NCI-H1092 treated with DMSO at 0.1 percent for 48 hours (cell line): Measurements from ENCODE around the gene UNC93B1.
"Not testable (repeated sequence)": the region's sequence is repeated elsewhere in the genome, so short reads cannot be mapped to it uniquely, and the experiment has no call there.

Experiments used
- DNase-seq: peaks from one replicate; lab custom pipeline; 2025; lab: John Stamatoyannopoulos, UW

UNC93B1 gene

GRCh38 chr11:68009391-68010089, 5.6 kb upstream of the UNC93B1 start:
- DNase-seq = no peak

DNA sequence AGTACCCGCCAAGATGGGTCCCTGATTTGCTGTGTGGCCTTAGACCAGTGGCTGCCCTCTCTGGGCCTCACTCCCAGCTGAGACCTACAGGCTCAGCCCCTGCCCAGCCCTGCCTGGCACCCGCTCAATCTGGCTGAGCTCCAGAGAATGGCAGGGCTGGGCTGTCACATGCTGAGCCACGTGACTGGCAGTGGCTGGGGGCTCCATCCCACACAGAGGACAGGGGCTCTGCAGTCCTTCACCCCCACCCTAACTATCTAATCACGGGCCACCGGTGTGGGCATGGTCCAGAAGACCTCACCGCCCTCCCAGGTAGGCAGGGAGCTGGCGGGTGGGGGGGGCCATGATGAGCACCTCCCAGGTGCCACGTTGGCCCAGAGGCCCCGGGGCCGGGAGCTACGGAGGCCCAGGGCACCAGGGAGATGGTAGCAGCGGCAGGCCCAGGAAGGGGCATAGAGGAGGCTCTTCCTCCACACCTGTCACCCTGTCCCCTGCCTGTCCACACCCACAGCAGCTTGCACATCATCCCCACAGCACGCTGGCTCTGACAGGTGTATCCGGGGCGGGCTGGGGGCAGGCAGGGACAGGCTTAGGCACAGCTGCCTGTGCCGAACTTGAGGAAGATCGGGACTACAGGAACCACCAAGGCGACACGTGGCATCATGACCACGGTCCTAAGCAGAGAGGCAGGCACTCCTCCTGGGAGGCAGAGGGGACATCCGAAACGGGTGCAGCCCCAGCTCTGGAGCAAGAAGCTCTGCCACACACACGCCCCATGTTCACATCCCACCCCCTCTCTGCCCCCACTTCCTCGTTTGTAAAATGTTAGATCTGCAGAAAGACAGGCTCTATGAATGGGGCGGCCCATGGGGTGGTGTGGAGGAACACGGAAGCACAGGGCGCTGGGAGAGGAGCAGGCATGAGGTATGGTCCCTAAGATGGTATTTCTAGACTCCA, 4.8 kb upstream of the UNC93B1 start:
- no peak for DNase-seq

DNA sequence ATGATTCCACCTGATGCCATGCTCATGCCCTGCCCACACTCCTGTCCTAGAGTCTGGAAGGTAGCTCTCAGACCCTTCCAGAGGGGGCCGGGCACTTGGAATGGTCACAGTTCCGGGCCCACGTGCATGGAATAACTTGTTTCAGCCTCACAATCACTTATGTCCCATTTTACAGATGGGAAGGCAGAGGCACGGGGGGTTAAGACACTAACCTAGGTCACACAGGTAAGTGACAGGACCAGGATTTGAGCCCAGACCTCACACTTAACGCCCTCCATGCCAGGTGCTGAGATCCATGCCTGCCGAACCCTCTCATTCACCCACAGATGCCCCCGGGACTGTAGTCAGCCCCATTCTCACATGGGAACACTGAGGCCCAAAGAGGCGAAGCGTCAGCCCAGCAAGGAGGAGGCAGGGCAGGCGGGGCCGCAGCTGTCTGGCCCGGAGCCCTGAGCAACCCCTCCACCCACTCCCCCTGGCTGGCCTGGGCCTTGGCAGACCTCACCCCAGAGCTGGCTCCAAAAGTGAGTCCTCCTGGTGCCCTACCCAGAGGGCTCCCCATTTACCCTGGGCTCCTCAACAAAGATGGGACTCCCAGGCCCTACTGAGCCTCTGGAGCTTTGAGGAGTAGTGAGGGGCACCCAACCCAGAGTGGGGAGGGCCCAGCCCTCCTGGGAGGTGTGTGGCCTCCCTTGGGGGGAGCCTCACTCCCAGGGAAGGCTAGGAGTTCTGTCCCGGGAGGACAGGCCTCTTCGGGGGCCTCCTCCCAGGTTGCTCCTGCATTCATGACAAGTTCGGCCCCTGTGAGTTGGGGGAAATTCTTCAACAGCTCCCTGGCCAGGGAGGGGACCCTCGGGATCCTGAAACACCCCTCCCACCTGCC, 3.8 kb upstream of the UNC93B1 start:
- DNase-seq = no peak

DNA sequence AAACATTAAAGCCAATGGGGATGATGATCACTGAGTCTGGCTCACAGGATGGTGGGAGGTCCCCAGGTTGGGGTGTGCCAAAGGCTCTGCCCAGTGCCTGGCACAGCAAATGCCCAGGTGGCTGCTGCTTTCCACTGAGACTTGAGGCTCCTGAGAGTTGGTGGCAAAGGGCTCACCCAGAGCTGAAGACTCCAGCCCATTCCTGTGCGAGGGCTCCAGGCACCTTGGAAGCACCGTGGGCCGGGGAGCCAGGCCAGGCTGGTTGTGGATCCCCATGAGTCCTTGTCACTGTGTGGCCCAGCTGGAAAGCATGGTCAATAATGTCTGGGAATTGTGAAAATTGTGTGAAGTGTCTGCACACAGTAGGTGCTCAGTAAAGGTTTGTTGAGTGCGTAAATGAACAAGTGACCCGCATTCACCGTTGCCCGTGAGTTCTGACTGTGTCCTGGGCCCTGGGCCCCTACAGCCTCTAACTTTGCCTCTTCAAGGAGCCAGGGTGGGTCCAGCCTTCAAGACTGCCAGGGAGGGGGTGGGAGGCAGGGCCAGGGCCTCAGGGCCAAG, 2.8 kb upstream of the UNC93B1 start:
- no peak for DNase-seq

- DNase-seq = no peak
These were observed 846 bp upstream of the UNC93B1 start for GRCh38 chr11:68004551-68005335.

DNA sequence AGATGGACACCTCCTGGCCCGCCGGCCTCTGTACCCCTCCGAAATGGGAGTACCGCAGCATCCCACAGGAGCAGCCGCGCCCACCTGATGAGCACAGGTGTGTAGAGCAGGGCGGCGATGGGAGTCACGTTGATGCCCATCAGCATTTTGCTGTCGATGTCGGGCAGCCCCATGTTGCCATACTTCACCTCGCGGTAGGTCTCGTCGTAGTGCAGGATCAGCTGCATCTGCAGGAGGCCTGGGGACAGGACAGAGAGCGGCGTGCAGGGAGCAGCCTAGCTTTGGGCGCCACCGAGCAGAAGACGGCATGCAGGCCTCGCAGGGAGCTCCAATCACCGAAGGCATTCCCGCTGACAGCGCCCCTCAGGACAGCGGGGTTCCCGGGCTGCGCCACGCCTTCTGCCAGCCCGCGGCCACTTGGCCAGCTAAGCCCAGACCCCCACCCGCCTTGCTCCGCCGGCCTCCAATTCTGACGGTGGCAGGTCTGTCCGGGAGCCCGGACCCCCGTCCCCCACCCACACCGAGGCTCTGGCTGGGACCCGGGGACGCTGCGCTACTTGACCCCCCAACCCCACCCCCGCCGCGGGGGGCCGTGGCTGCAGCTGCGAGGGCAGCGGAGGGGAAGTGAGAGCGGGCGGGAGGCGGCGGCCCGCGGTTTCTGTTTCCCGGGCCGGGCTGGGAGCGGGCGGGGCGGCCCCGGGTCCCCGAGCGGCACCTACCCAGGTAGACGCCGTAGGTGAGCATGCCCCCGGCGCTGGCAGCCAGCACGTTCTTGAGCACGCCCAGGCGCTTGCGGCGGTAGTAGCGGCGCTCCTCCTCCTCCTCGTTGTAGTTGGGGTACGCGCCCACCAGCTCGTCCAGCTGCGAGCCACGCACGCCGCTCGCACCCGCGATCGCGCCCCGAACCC, 705 bp downstream of the UNC93B1 start:
- no peak for DNase-seq

GRCh38 chr11:68002575-68002937, 1.3 kb downstream of the UNC93B1 start:
- DNase-seq = no peak

- no peak for DNase-seq
These were observed 4.2 kb downstream of the UNC93B1 start for GRCh38 chr11:67999704-68000103.

DNA sequence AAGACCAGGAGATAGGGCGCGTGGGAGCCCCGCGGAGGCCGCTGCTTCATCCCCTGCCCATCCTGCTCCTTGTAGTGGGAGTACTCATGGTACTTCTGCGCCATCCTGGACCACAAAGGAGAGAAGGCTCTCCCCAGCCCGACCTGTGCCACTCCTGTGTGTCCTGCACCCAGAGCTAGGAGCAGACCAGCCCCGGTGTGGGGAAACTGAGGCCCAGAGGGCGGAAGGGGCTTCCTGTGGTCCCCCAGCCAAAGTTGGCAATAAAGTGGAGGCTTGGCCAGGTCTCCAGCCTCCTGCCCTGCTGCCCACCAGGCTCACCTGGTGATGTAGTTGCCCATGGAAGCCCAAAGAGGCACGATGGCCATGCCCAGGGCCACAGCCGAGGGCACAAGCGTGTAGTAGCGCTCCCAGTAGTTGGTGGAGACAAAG, 4.7 kb downstream of the UNC93B1 start:
- DNase-seq = no peak

DNA sequence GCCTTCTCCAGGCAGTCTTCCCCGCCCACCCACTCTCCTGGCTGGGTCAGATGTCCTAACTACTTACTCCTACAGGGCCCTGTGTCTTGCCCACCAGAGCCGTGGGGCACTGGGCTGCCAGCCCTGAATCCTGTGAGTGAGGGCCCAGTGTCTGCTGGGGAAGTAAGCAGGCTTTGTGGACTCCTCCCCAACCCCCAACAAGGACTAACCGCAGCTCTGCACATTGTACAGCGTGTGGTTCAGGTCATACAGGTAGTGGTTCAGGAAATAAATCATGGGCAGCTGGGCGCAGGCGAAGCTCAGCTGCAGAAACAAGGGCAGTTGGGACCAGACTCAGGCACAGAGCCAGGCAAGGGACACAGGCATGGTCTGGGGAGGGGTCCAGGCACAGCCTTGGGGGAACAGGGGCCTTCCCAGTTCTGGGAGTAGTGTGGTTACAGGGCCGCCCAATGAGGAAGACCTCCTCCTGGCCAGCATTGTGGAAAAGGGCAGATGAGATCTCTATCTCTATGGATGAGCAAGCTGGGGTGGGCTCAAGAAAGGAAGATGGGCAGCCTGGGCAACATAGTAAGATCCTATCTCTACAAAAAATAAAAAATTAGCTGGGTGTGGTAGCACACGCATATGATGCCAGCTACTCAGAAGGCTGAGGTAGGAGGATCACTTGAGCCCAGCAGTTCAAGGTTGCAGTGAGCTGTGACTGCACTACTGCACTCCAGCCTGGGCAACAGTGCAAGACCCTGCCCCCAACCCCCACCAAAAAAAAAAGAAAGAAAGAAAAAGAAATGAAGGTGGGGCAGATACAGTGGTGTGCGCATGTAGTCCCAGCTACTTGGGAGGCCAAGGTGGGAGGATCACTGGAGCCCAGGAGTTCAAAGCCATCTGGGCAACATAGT, 5.5 kb downstream of the UNC93B1 start:
- no peak for DNase-seq

DNA sequence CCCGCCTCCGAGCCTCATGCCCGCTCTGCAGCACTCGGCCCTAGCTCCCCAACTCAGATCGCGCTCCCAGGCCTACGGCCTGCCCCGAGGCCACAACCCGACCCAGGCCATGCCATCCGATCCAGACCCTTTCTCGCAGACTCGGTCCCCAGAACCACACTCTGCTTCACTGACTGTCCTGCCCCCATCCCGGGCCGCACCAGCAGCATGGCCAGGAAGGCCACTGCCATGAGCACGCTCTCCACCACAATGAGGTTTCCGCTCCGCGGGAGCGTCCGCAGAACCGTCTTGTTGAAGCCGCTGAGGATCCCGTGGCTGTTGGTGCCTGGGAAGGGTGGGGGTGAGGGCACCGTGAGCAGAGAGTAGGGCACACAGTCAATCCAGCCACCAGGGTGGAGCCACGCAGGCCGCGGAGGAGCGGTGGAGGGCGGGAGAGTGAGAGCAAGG, 6.4 kb downstream of the UNC93B1 start:
- DNase-seq = no peak

DNA sequence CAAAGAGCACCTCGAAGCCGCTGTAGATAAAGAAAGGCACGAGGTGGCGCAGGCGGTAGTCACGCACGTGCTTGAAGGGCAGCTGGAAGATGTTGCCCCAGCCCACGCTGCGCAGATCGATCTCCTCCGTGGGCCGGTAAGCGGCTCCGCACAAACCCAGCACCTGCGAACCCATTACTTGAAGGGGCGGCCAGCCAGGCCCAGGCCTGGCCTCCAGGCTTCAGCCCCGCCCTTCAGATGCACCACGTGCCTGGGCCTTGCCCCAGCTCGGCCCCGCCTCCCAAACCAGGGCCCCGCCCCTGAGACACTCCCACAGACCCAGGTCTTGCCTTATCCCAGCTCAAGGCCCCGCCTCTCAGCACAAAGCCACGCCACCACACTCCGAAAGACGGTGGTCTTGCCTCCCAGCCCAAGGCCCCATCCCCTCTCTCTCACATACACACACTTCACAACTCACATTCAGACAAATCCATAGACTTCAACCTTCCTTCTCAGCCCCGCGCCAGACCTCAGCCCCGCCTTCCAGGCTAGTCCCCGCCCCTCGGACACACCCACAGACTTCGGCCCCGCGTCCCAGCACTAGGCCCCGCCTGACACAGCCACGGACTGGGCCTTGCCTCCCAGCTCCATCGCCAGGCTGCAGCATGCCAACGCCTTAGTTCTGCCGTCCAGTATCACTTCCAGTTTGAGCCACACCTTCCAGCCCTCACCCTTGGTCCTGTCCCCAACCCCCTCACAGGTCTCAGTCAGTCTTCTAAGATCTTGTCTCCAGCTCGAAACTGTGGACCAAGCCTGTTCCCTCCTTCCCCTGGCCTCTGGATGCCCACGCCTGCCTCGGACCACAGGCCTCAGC, 7.0 kb downstream of the UNC93B1 start:
- no peak for DNase-seq

- no peak for DNase-seq
These were observed 7.8 kb downstream of the UNC93B1 start for GRCh38 chr11:67996051-67996450.

DNA sequence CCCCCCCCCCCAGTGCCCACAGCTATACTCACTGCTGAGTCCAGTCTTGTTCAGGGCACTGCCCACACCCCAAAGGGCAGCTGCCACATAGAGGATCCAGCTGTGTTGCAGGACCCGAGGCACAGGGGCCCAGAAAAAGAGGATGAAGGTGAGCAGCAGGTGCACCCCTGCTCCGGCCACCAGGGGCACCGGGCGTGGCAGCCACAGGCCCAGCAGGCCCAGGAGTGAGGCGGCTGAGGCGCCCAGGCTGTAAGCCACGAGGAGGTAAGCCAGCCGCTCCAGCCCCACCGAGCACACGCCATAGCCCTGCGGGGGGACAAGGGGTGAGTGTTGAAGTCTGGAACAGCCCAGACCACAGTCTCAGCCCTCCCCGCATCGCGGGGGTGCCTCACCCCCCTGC, 8.3 kb downstream of the UNC93B1 start:
- not testable (repeated sequence) for DNase-seq

- not testable (repeated sequence) for DNase-seq
These were observed 8.8 kb downstream of the UNC93B1 start for GRCh38 chr11:67995129-67995528.

- DNase-seq = not testable (repeated sequence)
These were observed 9.5 kb downstream of the UNC93B1 start for GRCh38 chr11:67994387-67994786.

DNA sequence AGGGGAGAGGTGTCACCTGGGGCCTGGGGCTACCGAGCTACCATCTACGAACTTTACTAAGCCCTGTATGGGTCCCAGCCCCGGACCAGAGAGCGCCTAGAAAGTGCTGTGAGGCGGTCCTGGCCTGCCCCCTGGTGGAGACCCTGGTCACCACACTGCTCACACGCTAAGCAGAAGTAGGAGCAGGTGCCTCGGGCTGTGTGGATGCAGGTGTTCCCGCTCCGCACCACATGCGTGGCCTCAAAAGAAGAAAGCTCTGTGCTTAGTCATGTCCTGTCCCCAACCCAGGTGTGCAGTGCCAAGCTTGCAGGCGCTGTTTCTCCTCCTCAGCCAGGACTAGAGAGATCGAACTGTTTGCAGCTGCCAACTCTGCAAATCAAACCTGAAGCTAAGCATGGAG, 10.1 kb downstream of the UNC93B1 start:
- DNase-seq = peak; percentile 19
